Stimulated activated CD4-positive, alpha-beta T cell treated with anti-CD3 and anti-CD28 coated beads, Interleukin-1b, Interleukin-23, amount 100 ng/mL, for 24 hours (primary cell): ENCODE results near the gene PLA2G3.

Experiments
- DNase-seq, 4 experiments: peaks; one replicate each; pipeline ENCODE4 v3.0.0-alpha.2; 2020; ENCODE audit warnings: low read depth in 4 of 4, low spot score in 1 of 4

Gene PLA2G3

GRCh38 chr22:31148488-31148887, 8.2 kb upstream of the PLA2G3 start:
- DNase-seq, result no peak

GRCh38 chr22:31144223-31144622, 3.9 kb upstream of the PLA2G3 start:
- no peak for DNase-seq

GRCh38 chr22:31143537-31143936, 3.2 kb upstream of the PLA2G3 start:
- no peak for DNase-seq

- no peak for DNase-seq
These were observed 2.7 kb upstream of the PLA2G3 start for GRCh38 chr22:31143038-31143437.

- DNase-seq, result no peak
These were observed 2.0 kb upstream of the PLA2G3 start for GRCh38 chr22:31142285-31142684.

- DNase-seq, result no peak
These were observed 1.2 kb upstream of the PLA2G3 start for GRCh38 chr22:31141551-31141950.

GRCh38 chr22:31140746-31141145, 438 bp upstream of the PLA2G3 start:
- DNase-seq, result no peak

- no peak for DNase-seq
These were observed 1.2 kb downstream of the PLA2G3 start for GRCh38 chr22:31139066-31139465.

- no peak for DNase-seq
These were observed 2.2 kb downstream of the PLA2G3 start for GRCh38 chr22:31138126-31138525.

GRCh38 chr22:31137721-31138120, 2.6 kb downstream of the PLA2G3 start:
- DNase-seq, result no peak

GRCh38 chr22:31136711-31137110, 3.6 kb downstream of the PLA2G3 start:
- DNase-seq, result no peak

GRCh38 chr22:31136155-31136554, 4.2 kb downstream of the PLA2G3 start:
- DNase-seq, result no peak

GRCh38 chr22:31135706-31136105, 4.6 kb downstream of the PLA2G3 start:
- DNase-seq, result no peak

- no peak for DNase-seq
These were observed 5.6 kb downstream of the PLA2G3 start for GRCh38 chr22:31134688-31135087.

GRCh38 chr22:31133911-31134310, 6.4 kb downstream of the PLA2G3 start:
- no peak for DNase-seq

- no peak for DNase-seq
These were observed 9.4 kb downstream of the PLA2G3 start for GRCh38 chr22:31130873-31131272.

- DNase-seq, result no peak
These were observed 12.2 kb downstream of the PLA2G3 start for GRCh38 chr22:31128156-31128555.

- no peak for DNase-seq
These were observed 13.0 kb downstream of the PLA2G3 start for GRCh38 chr22:31127181-31127772.

GRCh38 chr22:31126869-31127175, 13.5 kb downstream of the PLA2G3 start:
- no peak for DNase-seq

- no peak for DNase-seq
These were observed 14.0 kb downstream of the PLA2G3 start for GRCh38 chr22:31126128-31126868.

GRCh38 chr22:31125521-31126117, 14.7 kb downstream of the PLA2G3 start:
- no peak for DNase-seq

GRCh38 chr22:31124811-31125465, 15.4 kb downstream of the PLA2G3 start:
- no peak for DNase-seq
